ENCODE data around the gene LGALS12.

Gene LGALS12

GRCh38 chr11:63551091-63551888 lies 45.4 kb downstream of the LGALS12 start:
- no peak for DNase-seq (ENCODE audit: low read depth)
- H3K4me3 ChIP-seq (ENCODE audit: low read length) = no peak overlapping the region
- H3K9ac ChIP-seq (ENCODE audit: low read length) = no peak overlapping the region
- peaks cover 8% of the 10 kb centered on the region for H3K4me1 ChIP-seq (ENCODE audit: control insufficient read depth, insufficient read depth, low read length)
- no peaks in the 10 kb centered on the region for H3K36me3 ChIP-seq (ENCODE audit: control insufficient read depth, insufficient read depth, low read length, severe bottlenecking)
- peaks cover 5% of the 10 kb centered on the region for H3K27me3 ChIP-seq (replicated peaks; ENCODE audit: control insufficient read depth, insufficient read depth, low read length)
- H3K9me3 ChIP-seq (ENCODE audit: control insufficient read depth, low read length) = no peaks in the 10 kb centered on the region

DNA sequence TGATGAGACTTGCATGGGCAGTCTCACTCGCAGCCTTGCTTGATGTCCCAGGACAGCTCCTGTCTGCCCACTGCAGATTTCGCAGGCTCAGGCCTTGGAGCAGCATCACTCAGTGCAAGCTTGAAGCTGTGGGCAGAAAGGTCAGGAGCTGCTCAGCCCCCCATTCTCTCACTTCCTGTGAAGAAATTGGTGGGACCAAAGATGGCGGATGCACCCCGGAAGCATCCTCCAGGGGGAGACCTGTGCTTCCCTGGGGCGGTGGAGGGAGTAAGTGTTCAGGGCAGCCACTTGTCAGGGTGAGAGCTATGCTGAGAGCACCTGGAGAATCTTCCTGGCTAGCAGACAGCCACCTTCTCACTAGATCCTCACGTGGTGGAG lies 46.0 kb downstream of the LGALS12 start:
- Histone ChIP-seq H3K36me3 (ENCODE audit: control insufficient read depth, insufficient read depth, low read length, severe bottlenecking) (no peaks in the 10 kb centered on the region), H3K4me1 (ENCODE audit: control insufficient read depth, insufficient read depth, low read length) (peaks cover 8% of the 10 kb centered on the region), H3K4me3 (ENCODE audit: low read length) (no peak overlapping the region), H3K27me3 (replicated peaks; ENCODE audit: control insufficient read depth, insufficient read depth, low read length) (peaks cover 5% of the 10 kb centered on the region), H3K9me3 (ENCODE audit: control insufficient read depth, low read length) (no peaks in the 10 kb centered on the region), H3K9ac (ENCODE audit: low read length) (no peak overlapping the region)
- DNase-seq (ENCODE audit: low read depth) = no peak

- Histone ChIP-seq H3K9me3 (ENCODE audit: control insufficient read depth, low read length) (no peaks in the 10 kb centered on the region), H3K4me3 (ENCODE audit: low read length) (no peak overlapping the region), H3K36me3 (ENCODE audit: control insufficient read depth, insufficient read depth, low read length, severe bottlenecking) (no peaks in the 10 kb centered on the region), H3K27me3 (replicated peaks; ENCODE audit: control insufficient read depth, insufficient read depth, low read length) (peaks cover 5% of the 10 kb centered on the region), H3K9ac (ENCODE audit: low read length) (no peak overlapping the region), H3K4me1 (ENCODE audit: control insufficient read depth, insufficient read depth, low read length) (peaks cover 8% of the 10 kb centered on the region)
- no peak for DNase-seq (ENCODE audit: low read depth)
These were observed 47.0 kb downstream of the LGALS12 start for GRCh38 chr11:63552921-63553320.

DNA sequence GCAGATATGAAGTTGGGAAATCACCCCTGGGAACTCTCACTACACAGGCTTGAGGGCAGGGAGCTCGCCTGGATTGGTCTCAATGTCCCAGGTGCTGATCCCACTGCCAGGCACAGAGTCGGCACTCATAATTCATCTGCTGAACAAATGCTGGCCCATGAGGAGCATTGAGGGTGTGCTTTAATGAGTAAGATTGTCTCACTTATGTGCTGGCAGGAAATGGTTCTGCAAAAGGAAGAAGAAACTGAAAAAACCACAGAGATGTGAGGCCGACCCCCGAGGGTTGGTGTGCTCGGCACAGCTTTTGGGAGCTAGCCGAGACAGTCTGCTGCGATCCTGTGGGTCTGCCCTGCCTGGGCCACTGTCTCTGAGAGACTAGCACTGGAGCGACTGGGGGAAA lies 47.9 kb downstream of the LGALS12 start:
- no peak overlapping the region for H3K4me3 ChIP-seq (ENCODE audit: low read length)
- H3K9ac ChIP-seq (ENCODE audit: low read length) = no peak overlapping the region
- H3K27me3 ChIP-seq (replicated peaks; ENCODE audit: control insufficient read depth, insufficient read depth, low read length) = peaks cover 5% of the 10 kb centered on the region
- H3K36me3 ChIP-seq (ENCODE audit: control insufficient read depth, insufficient read depth, low read length, severe bottlenecking) = no peaks in the 10 kb centered on the region
- H3K9me3 ChIP-seq (ENCODE audit: control insufficient read depth, low read length) = no peaks in the 10 kb centered on the region
- no peak for DNase-seq (ENCODE audit: low read depth)
- peaks cover 8% of the 10 kb centered on the region for H3K4me1 ChIP-seq (ENCODE audit: control insufficient read depth, insufficient read depth, low read length)

DNA sequence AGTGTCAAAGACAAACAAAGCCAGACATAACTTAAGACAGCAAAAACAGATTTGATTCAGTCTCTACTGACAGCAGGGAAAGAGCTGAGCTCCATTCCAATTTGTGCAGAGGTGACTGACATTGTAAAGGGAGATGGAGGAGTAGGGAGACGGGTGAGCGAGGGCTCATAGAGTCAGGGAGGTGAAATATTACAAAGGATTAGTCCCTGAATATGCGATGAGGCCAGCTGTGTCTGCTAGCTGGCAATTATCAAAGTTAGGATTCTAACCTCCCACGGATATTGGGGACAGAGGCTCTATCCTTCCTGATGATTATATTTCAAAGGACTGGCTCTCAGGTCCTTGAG lies 49.0 kb downstream of the LGALS12 start:
- peaks cover 11% of the 10 kb centered on the region for H3K27me3 ChIP-seq (replicated peaks; ENCODE audit: control insufficient read depth, insufficient read depth, low read length)
- H3K36me3 ChIP-seq (ENCODE audit: control insufficient read depth, insufficient read depth, low read length, severe bottlenecking) = no peaks in the 10 kb centered on the region
- DNase-seq (ENCODE audit: low read depth) = no peak
- H3K9ac ChIP-seq (ENCODE audit: low read length) = no peak overlapping the region
- H3K4me3 ChIP-seq (ENCODE audit: low read length) = no peak overlapping the region
- no peaks in the 10 kb centered on the region for H3K9me3 ChIP-seq (ENCODE audit: control insufficient read depth, low read length)
- H3K4me1 ChIP-seq (ENCODE audit: control insufficient read depth, insufficient read depth, low read length) = peaks cover 8% of the 10 kb centered on the region

GRCh38 chr11:63556404-63557013 lies 50.6 kb downstream of the LGALS12 start:
- no peak overlapping the region for H3K4me3 ChIP-seq (ENCODE audit: low read length)
- no peak overlapping the region for H3K9ac ChIP-seq (ENCODE audit: low read length)
- DNase-seq (ENCODE audit: low read depth) = no peak
- peaks cover 15% of the 10 kb centered on the region for H3K27me3 ChIP-seq (replicated peaks; ENCODE audit: control insufficient read depth, insufficient read depth, low read length)
- H3K9me3 ChIP-seq (ENCODE audit: control insufficient read depth, low read length) = no peaks in the 10 kb centered on the region
- peaks cover 13% of the 10 kb centered on the region for H3K4me1 ChIP-seq (ENCODE audit: control insufficient read depth, insufficient read depth, low read length)
- H3K36me3 ChIP-seq (ENCODE audit: control insufficient read depth, insufficient read depth, low read length, severe bottlenecking) = no peaks in the 10 kb centered on the region

- DNase-seq (ENCODE audit: low read depth) = no peak
These were observed 51.7 kb downstream of the LGALS12 start for GRCh38 chr11:63557570-63557969.

GRCh38 chr11:63558459-63559157 lies 52.7 kb downstream of the LGALS12 start:
- Histone ChIP-seq H3K27me3 (replicated peaks; ENCODE audit: control insufficient read depth, insufficient read depth, low read length) (peaks cover 15% of the 10 kb centered on the region), H3K9me3 (ENCODE audit: control insufficient read depth, low read length) (no peaks in the 10 kb centered on the region), H3K9ac (ENCODE audit: low read length) (no peak overlapping the region), H3K4me1 (ENCODE audit: control insufficient read depth, insufficient read depth, low read length) (peaks cover 9% of the 10 kb centered on the region), H3K36me3 (ENCODE audit: control insufficient read depth, insufficient read depth, low read length, severe bottlenecking) (no peaks in the 10 kb centered on the region), H3K4me3 (ENCODE audit: low read length) (no peak overlapping the region)
- no peak for DNase-seq (ENCODE audit: low read depth)

More at GRCh38 chr11:63557570-63557969, 51.7 kb downstream of the LGALS12 start:
- Histone ChIP-seq H3K9me3 (ENCODE audit: control insufficient read depth, low read length) (no peaks in the 10 kb centered on the region), H3K27me3 (replicated peaks; ENCODE audit: control insufficient read depth, insufficient read depth, low read length) (peaks cover 15% of the 10 kb centered on the region), H3K4me1 (ENCODE audit: control insufficient read depth, insufficient read depth, low read length) (peaks cover 13% of the 10 kb centered on the region), H3K9ac (ENCODE audit: low read length) (no peak overlapping the region), H3K4me3 (ENCODE audit: low read length) (no peak overlapping the region), H3K36me3 (ENCODE audit: control insufficient read depth, insufficient read depth, low read length, severe bottlenecking) (no peaks in the 10 kb centered on the region)

DNA sequence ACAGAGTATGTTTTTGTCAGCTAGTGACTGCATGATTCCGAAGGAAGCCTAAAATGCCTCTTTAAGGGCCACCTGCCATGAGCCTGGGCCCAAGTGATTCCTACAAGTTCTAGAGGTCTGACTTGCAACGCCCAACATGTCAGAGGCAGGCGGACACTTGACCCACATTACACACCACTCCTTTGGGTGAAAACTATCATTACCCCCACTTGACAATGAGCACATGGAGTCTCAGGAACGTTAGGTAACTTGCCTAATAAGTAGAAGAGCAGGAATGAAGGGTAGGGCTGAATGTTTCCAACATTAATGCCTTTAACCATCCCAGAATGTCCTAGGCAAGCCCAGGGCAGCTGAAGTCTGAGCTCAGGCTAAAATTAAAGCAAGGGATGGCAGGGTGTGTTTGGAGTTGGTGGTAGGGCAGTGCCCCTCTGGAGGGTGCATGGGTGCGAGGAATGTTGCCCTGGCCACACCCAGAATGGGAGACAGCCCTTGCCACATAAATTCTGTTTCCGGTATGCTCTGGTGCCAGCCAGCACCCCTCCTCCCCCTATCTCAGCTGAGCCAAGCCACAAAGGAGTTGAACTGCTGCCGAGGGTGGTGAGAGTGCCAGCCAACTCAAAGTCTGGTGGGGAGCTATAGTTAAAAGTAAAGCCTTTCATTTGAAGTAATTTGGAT lies 54.8 kb downstream of the LGALS12 start:
- H3K4me1 ChIP-seq (ENCODE audit: control insufficient read depth, insufficient read depth, low read length) = peaks cover 5% of the 10 kb centered on the region
- H3K9me3 ChIP-seq (ENCODE audit: control insufficient read depth, low read length) = no peaks in the 10 kb centered on the region
- H3K36me3 ChIP-seq (ENCODE audit: control insufficient read depth, insufficient read depth, low read length, severe bottlenecking) = no peaks in the 10 kb centered on the region
- H3K27me3 ChIP-seq (replicated peaks; ENCODE audit: control insufficient read depth, insufficient read depth, low read length) = peaks cover 13% of the 10 kb centered on the region
- no peak overlapping the region for H3K4me3 ChIP-seq (ENCODE audit: low read length)
- DNase-seq (ENCODE audit: low read depth) = no peak
- no peak overlapping the region for H3K9ac ChIP-seq (ENCODE audit: low read length)

- H3K4me3 ChIP-seq (ENCODE audit: low read length) = no peak within 1 kb of the TSS
These were observed 57.5 kb downstream of the LGALS12 start, which contains the start of gene PLAAT2 for GRCh38 chr11:63563201-63564055. PLAAT2 (minus strand) TSS chr11:63563379; CDS start chr11:63563324, 55 bp downstream.

More at GRCh38 chr11:63563201-63564055, 57.5 kb downstream of the LGALS12 start, which contains the start of gene PLAAT2:
- no peaks in the 10 kb centered on the region for H3K9me3 ChIP-seq (ENCODE audit: control insufficient read depth, low read length)
- peaks cover 19% of the 10 kb centered on the region for H3K4me1 ChIP-seq (ENCODE audit: control insufficient read depth, insufficient read depth, low read length)
- peaks cover 9% of the 10 kb centered on the region for H3K27me3 ChIP-seq (replicated peaks; ENCODE audit: control insufficient read depth, insufficient read depth, low read length)
- no peak within 1 kb of the TSS for H3K9ac ChIP-seq (ENCODE audit: low read length)
- no peak for DNase-seq (ENCODE audit: low read depth)
- H3K36me3 ChIP-seq (ENCODE audit: control insufficient read depth, insufficient read depth, low read length, severe bottlenecking) = no peaks in the 10 kb centered on the region
